Gastroesophageal sphincter (tissue), 3 donors: ENCODE results near the gene NSRP1.

Source experiments
- CTCF ChIP-seq, 4 experiments: fragments of 200-600 bp in 2 of 4; fragments of 450-650 bp in 2 of 4; sonication (generic) in 1 of 4; IDR thresholded peaks; one replicate each; pipeline ENCODE4 v1.5.1; 2017 to 2019; ENCODE audit warnings: antibody characterized with exemption in 4 of 4, mild to moderate bottlenecking in 2 of 4, moderate library complexity in 2 of 4
- POLR2A ChIP-seq, 2 donors: fragments of 450-650 bp; IDR thresholded peaks; one replicate each; pipeline ENCODE4 v1.6.1; 2017; ENCODE audit warnings: antibody characterized with exemption in 2 of 2, mild to moderate bottlenecking in 2 of 2, moderate library complexity in 1 of 2
- POLR2AphosphoS5 ChIP-seq: sonication (generic); formaldehyde crosslinking; IDR thresholded peaks from one replicate; pipeline ENCODE4 v1.6.1; 2017; ENCODE audit warnings: antibody characterized with exemption

- TF ChIP-seq CTCF (IDR thresholded peaks at IDR 0.05), result no peak
- TF ChIP-seq POLR2A (IDR thresholded peaks at IDR 0.05), result no peak
- TF ChIP-seq POLR2AphosphoS5, result no peak
Measured at GRCh38 chr17:30222251-30222650, 105.6 kb downstream of the NSRP1 start.
